Bronchial epithelial cell (primary cell): ENCODE data around the gene CGNL1. TPM values are rescaled to one million over a fixed set of nuclear protein-coding genes. Genes with fewer than 3 reads are reported as not detected.

ENCODE experiments used
- DNase-seq: peaks from one replicate; pipeline ENCODE4 v3.0.0-alpha.2; 2010; ENCODE audit warnings: low read depth
- FAIRE-seq: peaks from 2 replicates; lab custom pipeline; 2011; peaks lifted over from hg19 to GRCh38; lab: Jason Lieb, UNC
- H3K27me3 ChIP-seq: 2 replicates; pipeline ENCODE4 v1.5.1; 2011; ENCODE audit warnings: low read length; ENCODE audit not compliant: control insufficient read depth, insufficient read depth
- H3K36me3 ChIP-seq: 2 replicates; pipeline ENCODE4 v1.5.1; 2011; ENCODE audit warnings: low read length; ENCODE audit not compliant: control insufficient read depth, insufficient read depth
- H3K4me3 ChIP-seq: 2 replicates; pipeline ENCODE4 v1.5.1; 2011; ENCODE audit warnings: mild to moderate bottlenecking, low read depth, low read length, control low read depth
- total RNA-seq: library from RNA; depleted of rRNA; stranded (reverse); fragments of >200 nt; gene quantifications from 2 replicates; pipeline ENCODE4 v1.2.1, GENCODE V29; 2014
- TF ChIP-seq, protein P1 (sequence below): IDR thresholded peaks from 2 replicates; pipeline ENCODE4 v1.5.1; 2011; ENCODE audit warnings: mild to moderate bottlenecking, moderate library complexity, low read length, control low read depth, inconsistent platforms; ENCODE audit not compliant: insufficient read depth, severe bottlenecking

Gene CGNL1
- total RNA-seq, 1 donor from 2014 or later, result 0.53 TPM

DNA sequence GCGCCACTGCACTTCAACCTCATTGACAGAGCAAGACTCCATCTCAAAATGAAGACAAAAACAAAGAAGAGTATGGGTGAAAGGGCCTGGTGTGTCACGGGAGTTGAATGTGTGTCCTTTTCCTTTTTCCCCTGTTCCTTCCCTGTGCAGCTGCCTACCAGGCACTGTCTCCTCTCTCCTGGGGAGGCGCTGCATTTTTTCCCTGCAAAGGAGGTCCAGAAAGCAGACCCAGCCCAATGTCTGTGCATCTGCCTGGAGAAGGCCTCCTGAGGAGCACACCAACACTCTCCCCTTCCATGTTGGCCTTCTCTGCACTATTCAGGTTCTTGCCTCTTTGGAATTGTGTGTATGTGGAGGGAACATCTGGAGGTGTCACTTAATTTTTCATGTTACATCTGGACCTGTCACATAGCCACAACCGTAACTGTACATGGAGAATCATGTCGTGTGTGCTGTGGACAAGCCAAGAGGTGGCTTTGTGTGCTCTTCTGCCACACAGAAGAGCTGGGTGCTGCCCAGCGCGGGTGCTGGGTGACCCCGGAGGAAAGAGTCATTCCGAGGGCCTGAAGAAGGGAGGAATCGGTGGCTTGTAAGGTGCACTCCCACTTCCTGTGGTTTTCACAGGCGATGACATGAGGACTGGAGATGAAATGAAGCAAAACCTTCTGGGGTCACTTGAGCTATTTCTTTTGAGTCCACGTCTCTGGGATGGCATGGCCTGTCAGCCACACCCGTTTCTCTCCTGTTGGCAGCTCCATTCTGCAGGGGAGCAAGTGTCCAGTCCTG is 46.5 kb upstream of the CGNL1 start:
- no peak overlapping the region for H3K4me3 ChIP-seq
- H3K36me3 ChIP-seq, result no peaks in the 10 kb centered on the region
- TF ChIP-seq, protein P1, sequence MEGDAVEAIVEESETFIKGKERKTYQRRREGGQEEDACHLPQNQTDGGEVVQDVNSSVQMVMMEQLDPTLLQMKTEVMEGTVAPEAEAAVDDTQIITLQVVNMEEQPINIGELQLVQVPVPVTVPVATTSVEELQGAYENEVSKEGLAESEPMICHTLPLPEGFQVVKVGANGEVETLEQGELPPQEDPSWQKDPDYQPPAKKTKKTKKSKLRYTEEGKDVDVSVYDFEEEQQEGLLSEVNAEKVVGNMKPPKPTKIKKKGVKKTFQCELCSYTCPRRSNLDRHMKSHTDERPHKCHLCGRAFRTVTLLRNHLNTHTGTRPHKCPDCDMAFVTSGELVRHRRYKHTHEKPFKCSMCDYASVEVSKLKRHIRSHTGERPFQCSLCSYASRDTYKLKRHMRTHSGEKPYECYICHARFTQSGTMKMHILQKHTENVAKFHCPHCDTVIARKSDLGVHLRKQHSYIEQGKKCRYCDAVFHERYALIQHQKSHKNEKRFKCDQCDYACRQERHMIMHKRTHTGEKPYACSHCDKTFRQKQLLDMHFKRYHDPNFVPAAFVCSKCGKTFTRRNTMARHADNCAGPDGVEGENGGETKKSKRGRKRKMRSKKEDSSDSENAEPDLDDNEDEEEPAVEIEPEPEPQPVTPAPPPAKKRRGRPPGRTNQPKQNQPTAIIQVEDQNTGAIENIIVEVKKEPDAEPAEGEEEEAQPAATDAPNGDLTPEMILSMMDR, result no peak
- H3K27me3 ChIP-seq, result peaks cover 2% of the 10 kb centered on the region
- DNase-seq (no peak), FAIRE-seq (no peak)

DNA sequence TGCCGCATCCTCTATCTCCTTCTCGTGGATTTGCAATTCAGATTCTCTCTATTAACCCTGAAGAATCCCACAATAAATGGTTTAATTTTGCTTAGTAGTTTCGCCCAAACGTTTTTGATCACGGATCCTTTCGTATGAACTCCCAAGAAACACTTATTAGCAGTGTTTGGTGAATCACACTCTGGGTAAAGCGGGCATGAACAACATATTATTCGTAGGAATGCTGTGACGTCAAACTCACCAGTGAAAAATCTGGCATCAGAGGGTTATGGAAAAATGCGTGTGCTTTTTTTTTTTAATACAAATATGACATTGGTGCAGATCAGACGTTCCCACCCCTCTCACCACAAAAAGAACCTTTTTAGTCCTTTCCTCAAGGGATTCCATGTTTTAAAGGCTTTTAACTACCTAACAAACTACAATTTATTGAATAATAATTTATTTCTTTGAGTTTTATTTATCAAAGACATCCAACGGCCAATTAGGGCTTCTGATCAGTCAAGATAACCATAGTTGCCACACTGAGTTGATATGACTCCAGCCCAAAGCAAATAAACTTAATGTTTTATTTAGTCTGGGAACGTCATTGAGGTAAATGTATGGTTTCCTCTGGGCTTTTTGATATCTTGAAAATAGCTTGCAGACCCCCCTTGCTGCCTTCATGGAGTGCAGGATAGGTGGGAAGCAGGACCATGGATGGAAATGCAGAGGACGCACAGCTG is 45.5 kb upstream of the CGNL1 start:
- FAIRE-seq, result no peak
- H3K36me3 ChIP-seq, result no peaks in the 10 kb centered on the region
- no peak for DNase-seq
- TF ChIP-seq, protein P1, result no peak
- peaks cover 2% of the 10 kb centered on the region for H3K27me3 ChIP-seq
- no peak overlapping the region for H3K4me3 ChIP-seq

- H3K27me3 ChIP-seq, result peaks cover 2% of the 10 kb centered on the region
- DNase-seq (no peak), FAIRE-seq (no peak)
- no peaks in the 10 kb centered on the region for H3K36me3 ChIP-seq
- no peak overlapping the region for H3K4me3 ChIP-seq
- TF ChIP-seq, protein P1, result no peak
Measured at GRCh38 chr15:57332326-57332725, 44.0 kb upstream of the CGNL1 start.

GRCh38 chr15:57333487-57333886 is 42.8 kb upstream of the CGNL1 start:
- DNase-seq (peak; percentile 37), FAIRE-seq (no peak)
- no peaks in the 10 kb centered on the region for H3K27me3 ChIP-seq
- no peaks in the 10 kb centered on the region for H3K36me3 ChIP-seq
- H3K4me3 ChIP-seq, result no peak overlapping the region
- TF ChIP-seq, protein P1, result no peak

- DNase-seq, result peak; percentile 60
- H3K36me3 ChIP-seq, result no peaks in the 10 kb centered on the region
Measured at GRCh38 chr15:57334257-57334656, 42.0 kb upstream of the CGNL1 start.

More at GRCh38 chr15:57334257-57334656, 42.0 kb upstream of the CGNL1 start:
- no peak for FAIRE-seq
- TF ChIP-seq, protein P1, result no peak
- H3K27me3 ChIP-seq, result no peaks in the 10 kb centered on the region
- H3K4me3 ChIP-seq, result no peak overlapping the region
